GM19372 (cell line): ENCODE data around the gene OARD1.

ENCODE experiments used
- ATAC-seq: cut with Tn5 transposase; IDR thresholded peaks from one replicate; pipeline ENCODE4 v1.9.1; 2021; ENCODE audit warnings: mild to moderate bottlenecking, low read depth, moderate library complexity; ENCODE audit not compliant: unreplicated experiment

The OARD1 gene

GRCh38 chr6:41050536-41050935 is 21.6 kb downstream of the OARD1 start:
- no peak for ATAC-seq

DNA sequence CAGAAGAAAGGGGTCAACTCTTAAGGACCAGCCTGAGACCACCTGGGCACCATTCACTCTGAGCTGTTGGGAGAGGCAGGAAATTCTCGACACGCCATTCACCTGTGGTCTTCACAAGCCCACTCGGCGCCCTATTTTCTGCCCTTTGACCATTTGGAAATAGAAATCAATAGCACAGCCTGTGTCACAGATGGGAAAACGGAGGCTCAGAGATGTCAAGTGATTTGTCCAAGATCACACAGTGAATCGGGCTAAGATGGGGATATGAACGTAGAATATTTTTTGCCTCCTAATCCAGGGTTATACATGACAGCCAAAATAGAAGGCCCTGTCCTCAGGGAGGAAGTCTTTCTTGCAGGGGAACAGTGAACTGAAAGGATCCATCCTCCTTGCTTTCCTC is 22.2 kb downstream of the OARD1 start:
- no peak for ATAC-seq

- ATAC-seq = no peak
Measured at GRCh38 chr6:41049521-41049920, 22.6 kb downstream of the OARD1 start.

GRCh38 chr6:41047745-41048732 is 24.1 kb downstream of the OARD1 start:
- ATAC-seq = no peak

DNA sequence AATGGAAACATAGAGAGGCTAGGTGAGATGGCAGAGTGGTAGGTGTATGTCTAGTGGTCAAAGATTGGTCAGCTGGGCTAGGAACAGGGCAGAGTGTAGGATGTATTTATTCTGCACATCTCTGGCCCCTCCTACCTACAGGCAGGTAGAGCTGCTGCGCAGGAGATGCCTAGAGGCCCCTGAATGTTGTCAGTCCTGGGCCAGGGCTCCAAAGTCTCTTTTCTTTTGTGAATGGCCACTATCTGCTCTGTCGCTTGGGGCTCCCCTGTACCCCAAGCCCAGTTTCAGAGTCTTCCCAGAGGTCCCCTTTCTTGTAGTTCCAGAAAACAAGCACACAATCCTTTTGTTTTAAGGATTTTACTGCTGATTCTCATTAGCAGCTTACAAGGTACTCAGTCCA is 24.9 kb downstream of the OARD1 start:
- ATAC-seq = no peak

DNA sequence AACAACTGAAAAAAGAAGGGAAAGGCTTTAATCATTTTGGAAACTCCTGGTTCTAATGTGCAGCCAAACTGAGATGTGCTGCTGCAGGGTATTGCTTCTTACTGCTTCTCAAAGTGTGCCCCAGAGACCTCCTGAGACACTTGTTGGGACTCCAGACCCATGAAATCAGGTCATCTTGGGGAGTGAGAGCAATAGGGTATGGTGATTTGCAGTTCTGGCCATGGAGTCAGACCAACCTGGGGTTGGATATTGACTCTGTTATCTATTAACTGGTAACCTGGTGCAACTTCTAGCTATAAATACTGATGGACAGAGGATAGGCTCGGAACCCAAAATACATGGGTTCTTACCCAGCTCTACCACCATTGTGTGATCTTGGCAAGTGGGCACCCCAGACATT is 26.1 kb downstream of the OARD1 start:
- ATAC-seq = no peak

GRCh38 chr6:41045664-41046063 is 26.5 kb downstream of the OARD1 start:
- ATAC-seq = no peak

DNA sequence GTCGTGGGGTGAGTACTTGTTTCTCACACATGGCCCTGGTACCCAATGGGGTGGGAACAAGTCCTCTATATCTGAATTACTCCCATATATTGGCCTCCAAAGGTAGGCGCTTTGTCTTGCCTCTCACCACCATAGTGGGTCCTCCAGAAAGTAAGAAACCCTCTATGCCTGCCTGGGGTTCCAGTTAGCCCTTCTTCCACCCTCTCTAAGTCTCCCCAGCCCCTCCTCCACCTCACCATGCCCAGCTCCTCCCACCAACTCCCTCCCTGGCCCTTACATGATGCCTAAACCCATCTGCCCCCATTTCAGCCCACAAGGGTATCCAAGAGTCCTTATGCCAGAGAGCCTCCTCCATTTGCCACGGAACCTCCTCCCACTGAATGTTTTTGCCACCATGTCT is 29.0 kb downstream of the OARD1 start:
- ATAC-seq = no peak

- no peak for ATAC-seq
Measured at GRCh38 chr6:41042226-41043055, 29.7 kb downstream of the OARD1 start, which contains the start of gene TSPO2. TSPO2 (plus strand) TSS chr6:41042467; CDS start chr6:41042986, 519 bp downstream.

- no peak for ATAC-seq
Measured at GRCh38 chr6:41040940-41041536, 31.1 kb downstream of the OARD1 start.

- ATAC-seq = no peak
Measured at GRCh38 chr6:41040101-41040939, 31.8 kb downstream of the OARD1 start.

DNA sequence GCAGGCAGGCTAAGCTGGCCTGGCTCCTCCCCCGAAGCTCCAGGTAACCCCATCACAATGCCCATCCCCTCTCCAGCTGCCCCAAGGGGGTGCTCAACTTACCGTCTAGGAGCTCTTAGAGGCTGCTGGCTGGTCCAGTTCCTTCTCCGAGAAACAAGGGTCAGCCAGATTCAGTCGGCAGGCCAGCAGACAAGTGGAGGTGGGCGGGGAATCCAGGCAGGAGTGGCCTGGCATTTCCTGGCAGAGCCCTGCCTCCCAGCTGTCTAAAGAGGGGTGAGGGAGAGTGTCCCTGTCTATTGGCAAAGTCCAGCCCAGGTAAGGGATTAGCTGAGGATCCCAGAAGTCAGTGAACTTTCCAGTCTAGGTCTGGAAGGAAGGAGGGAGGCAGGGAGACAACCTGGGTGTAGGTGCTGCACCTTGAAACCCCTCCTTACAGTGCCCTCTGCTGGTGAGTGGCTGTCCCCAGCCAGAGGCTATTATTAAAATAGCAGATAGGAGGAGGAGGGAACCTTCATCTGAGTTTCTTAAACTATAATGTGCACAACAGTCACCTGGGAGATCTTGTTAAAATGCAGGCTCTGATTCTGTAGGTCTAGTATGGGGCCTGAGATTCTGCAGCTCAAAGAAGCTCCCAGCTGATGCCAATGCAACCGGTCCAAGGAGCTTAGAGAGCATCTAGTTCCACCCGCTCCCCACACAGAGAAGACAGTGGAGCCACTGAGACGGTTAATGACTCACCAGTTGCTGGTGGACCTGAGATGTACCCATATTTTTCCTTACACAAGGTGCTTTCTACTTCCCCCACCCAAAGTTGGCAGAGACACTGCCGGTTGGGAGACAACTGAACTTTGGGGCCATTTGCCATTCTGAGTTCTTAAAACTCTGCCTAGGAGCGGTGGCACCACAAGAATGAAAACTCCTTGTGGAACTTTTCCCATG is 32.8 kb downstream of the OARD1 start, which contains the start of gene UNC5CL:
Gene UNC5CL, minus strand, starts transcription at position 162 of the 939 bp plus-strand sequence. CDS start 4,147 bp downstream, outside the sequence.
- no peak for ATAC-seq

DNA sequence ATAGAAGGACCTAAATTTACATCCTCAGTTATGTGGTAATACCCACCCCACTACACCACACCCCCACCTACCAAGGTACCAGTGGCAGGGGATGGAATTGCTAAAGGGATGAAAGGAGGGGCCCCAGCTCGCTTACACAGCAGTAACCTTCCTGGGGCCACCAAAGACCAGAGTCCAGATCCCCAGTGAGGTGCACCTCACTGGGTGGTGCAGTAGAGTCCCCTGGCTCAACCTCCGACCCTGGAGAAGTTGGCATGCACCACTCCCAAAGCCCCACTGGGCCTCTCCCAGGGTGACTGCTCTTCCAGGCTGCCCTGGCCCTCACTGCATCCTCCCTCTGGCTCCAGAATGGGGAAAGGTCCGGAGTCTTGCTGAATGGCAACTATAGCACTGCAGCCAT is 34.0 kb downstream of the OARD1 start:
- ATAC-seq = no peak

- ATAC-seq = no peak
Measured at GRCh38 chr6:41037107-41037900, 34.9 kb downstream of the OARD1 start.

- ATAC-seq = no peak
Measured at GRCh38 chr6:41036601-41037000, 35.6 kb downstream of the OARD1 start.

DNA sequence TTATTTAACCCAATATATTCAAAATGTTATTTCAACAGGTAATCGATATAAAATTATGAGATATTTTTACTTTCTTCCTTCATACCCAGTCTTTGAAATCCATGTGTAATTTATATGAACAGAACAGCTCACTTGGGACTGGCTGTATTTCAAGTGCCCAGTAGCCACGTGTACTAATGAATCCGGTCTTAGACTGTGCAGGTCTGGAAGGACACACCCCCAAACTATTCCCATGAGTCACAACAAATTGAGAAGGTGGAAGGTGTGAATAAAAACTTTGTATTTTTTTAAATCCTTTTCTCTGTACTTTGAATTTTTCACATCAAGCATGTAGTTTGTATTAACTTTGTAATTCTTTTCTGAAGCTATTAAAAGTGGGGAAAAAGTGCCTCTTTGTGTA is 36.0 kb downstream of the OARD1 start:
- ATAC-seq = no peak

DNA sequence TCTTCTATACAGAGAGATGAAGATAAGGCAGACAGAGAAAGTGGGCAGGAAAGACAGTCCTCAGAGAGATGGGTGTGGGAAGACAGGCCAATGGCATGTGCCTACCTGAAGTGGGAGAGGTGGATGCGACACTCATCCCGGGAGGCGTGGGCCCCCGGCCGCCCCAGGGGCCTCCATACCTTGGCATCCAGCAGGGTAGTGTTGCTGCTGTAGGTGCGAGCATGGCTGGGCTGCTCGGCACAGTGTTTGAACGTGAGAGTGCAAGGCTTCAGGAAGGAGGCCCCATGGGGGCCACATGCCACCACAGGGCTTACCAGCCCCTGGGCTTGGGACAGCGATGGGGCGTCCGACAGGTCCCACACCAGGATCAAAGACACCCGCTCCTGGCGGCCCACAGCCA is 38.4 kb downstream of the OARD1 start:
- ATAC-seq = no peak

DNA sequence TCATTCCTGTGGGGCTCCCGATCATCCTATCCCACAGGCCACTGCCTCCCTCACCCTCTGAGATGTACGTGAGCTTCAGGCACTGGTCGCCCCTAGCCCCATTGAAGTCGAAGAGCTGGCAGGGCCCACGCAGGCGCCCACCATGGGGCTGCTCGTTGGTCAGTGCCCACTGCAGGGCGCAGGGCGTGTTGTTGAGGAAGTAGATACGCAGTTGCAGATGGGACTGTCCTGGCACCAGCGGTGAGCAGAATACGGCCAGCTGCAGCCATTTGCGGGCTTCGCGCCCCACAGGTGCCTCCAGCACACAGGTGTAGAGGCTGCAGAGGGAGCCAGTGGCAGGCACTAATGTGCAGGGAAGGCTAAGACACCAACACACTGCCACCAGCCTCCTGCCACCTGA is 39.3 kb downstream of the OARD1 start:
- no peak for ATAC-seq
